Measurements from ENCODE around the gene FBN3.

Gene FBN3

DNA sequence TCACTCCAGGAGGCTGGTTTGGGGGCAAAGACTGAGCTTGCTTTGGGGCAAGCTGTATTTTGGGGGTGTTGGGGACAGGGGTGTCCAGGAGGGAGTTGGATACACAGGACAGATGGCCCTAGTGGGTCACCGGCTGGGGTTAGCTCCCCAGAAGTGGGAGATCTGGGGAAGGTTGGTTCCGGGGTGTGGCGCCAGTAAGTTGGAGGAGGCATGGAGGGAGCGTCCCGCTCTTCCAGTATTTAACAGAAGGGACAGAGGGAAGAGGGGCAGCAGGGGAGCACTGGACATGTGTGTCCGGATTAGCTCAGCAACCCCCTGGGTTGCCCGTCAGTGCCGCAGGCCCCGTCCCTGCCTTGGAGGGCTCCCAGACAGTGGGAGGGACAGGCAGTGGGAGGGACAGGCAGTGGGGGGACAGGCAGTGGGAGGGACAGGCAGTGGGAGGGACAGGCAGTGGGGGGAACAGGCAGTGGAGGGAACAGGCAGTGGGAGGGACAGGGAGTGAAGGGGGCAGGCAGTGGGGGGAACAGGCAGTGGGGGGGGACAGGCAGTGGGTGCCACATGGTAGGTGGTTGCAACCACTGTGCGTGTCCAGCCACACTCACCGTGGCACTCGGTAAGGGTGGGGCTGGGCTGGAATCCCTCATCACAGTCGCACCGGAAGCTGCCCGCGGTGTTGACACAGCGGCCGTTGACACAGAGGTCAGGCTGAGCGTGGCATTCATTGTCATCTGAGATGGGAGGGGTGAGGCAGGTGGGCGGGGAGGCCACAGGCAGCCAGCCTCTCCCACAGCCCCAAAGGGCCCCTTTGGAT is 63.6 kb downstream of the FBN3 start:
- no peak for DNase-seq (ENCODE audit: low read depth)
- TF ChIP-seq, protein P1, sequence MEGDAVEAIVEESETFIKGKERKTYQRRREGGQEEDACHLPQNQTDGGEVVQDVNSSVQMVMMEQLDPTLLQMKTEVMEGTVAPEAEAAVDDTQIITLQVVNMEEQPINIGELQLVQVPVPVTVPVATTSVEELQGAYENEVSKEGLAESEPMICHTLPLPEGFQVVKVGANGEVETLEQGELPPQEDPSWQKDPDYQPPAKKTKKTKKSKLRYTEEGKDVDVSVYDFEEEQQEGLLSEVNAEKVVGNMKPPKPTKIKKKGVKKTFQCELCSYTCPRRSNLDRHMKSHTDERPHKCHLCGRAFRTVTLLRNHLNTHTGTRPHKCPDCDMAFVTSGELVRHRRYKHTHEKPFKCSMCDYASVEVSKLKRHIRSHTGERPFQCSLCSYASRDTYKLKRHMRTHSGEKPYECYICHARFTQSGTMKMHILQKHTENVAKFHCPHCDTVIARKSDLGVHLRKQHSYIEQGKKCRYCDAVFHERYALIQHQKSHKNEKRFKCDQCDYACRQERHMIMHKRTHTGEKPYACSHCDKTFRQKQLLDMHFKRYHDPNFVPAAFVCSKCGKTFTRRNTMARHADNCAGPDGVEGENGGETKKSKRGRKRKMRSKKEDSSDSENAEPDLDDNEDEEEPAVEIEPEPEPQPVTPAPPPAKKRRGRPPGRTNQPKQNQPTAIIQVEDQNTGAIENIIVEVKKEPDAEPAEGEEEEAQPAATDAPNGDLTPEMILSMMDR (IDR thresholded peaks at IDR 0.05; ENCODE audit: low read length, missing control alignments) = no peak
- no peak overlapping the region for H3K4me3 ChIP-seq (replicated peaks; ENCODE audit: low read depth, low read length)

DNA sequence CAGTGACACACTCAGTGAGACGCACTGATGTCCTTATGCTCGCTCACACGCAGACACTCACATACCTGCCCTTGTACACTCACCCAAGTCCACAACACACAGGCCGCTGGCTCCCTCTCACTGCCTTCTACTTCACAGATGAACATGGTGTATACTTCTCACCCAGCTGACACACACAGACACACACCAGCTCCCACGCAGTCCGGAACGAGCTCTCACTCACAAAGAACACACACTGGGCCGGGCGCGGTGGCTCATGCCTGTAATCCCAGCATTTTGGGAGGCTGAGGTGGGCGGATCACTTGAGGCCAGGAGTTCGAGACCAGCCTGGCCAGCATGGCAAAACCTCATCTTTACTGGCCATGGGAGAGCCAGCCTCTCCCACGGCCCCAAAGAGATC is 65.2 kb downstream of the FBN3 start:
- H3K4me3 ChIP-seq (replicated peaks; ENCODE audit: low read depth, low read length) = no peak overlapping the region
- no peak for DNase-seq (ENCODE audit: low read depth)
- TF ChIP-seq, protein P1 (IDR thresholded peaks at IDR 0.05; ENCODE audit: low read length, missing control alignments) = no peak

DNA sequence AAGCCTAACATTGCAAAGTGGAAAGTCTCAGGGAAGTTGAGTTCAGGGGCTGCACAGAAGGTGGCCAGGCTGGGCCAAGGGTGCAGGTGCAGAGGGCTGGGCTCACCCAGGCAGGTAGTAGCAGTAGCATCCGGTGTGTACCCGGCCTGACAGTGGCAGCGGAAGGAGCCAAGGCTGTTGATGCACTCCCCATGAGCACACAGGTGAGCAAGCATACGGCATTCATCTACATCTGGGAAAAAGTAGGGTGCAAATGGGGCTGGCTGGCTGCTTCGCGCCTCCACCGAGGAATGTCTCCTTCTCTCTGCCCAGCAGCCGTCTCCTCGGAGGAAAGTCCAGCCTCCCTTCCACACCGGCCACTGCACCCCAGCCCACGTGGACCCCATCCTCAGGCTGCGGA is 66.3 kb downstream of the FBN3 start:
- no peak overlapping the region for H3K4me3 ChIP-seq (replicated peaks; ENCODE audit: low read depth, low read length)
- TF ChIP-seq, protein P1 (IDR thresholded peaks at IDR 0.05; ENCODE audit: low read length, missing control alignments) = no peak
- DNase-seq (ENCODE audit: low read depth) = no peak

DNA sequence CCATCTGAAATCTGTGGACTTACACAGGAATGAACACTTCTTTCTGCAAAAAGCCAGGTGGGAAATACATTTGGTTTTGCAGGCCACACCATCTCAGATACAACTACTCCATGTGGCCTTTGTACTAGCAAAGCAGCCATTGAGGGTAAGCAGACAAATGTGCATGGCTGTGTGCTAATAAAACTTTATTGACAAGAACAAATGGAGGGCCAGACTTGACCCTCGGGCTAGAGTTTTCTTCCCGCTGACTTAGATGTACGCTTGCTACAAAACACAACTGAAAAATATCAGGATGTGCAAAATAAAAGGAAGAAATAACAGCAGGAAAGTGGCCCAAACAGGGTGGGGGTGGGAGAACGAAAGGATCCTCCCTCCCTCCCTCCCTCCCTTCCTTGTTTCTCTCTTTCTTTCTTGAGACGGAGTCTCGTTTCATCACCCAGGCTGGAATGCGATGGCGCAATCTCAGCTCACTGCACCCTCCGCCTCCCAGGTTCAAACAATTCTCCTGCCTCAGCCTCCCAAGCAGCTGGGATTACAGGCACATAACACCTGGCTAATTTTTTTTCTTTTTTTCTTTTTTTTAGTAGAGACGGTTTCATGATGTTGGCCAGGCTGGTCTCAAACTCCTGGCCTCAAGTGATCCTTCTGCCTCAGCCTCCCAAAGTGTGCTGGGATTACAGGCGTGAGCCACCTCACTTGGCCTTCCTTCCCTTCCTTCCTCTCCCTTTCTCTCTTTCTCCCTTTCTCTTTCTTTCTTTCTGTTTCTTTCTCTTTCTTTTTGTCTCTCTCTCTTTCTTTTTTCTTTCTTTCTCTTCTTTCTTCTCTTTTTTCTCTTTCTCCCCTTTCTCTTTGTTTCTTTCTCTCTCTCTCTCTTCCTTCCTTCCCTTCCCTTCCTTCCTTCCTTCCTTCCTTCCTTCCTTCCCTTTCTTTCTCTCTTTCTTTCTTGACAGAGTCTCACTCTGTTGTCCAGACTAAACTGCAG is 67.5 kb downstream of the FBN3 start:
- TF ChIP-seq, protein P1 (IDR thresholded peaks at IDR 0.05; ENCODE audit: low read length, missing control alignments) = no peak
- no peak overlapping the region for H3K4me3 ChIP-seq (replicated peaks; ENCODE audit: low read depth, low read length)
- peak; percentile 38 for DNase-seq (ENCODE audit: low read depth)

DNA sequence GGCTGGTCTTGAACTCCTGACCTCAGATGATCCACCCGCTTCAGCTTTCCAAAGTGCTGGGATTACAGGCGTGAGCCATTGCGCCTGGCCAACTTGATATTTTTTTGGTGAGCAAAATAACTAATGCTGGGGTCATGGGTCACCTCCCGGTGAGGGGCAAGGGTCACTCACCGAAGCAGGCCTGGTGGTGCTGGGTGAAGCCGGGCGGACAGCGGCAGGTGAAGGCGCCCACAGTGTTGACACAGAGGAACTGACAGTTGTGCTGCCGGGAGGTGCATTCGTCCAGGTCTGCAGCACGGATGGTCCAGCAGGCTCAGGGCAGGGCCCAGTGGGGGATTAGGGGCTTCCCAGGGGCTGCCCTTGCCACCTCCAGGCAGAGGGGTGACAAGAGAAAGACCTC is 68.6 kb downstream of the FBN3 start:
- TF ChIP-seq, protein P1 (IDR thresholded peaks at IDR 0.05; ENCODE audit: low read length, missing control alignments) = no peak
- no peak for DNase-seq (ENCODE audit: low read depth)
- no peak overlapping the region for H3K4me3 ChIP-seq (replicated peaks; ENCODE audit: low read depth, low read length)

DNA sequence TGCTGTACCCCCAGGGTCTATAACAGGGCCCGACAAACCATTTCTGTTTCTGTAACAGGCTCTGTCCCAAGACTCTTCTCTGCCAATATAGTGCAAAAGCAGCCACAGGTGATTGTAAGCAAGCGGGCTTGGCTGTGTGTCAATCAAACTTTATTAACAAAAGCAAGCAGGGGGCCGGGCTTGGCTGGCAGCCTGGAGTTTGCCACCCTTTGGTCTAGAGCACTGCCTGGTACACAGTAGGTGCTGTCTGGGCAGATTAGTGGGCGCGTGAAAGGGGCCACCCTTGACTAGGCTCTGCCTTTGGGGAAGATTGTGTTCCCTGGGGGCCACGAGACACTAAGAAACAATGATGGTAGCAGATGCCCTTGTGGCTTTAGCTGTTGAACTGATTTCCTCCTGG is 69.4 kb downstream of the FBN3 start:
- TF ChIP-seq, protein P1 (IDR thresholded peaks at IDR 0.05; ENCODE audit: low read length, missing control alignments) = no peak
- H3K4me3 ChIP-seq (replicated peaks; ENCODE audit: low read depth, low read length) = no peak overlapping the region
- no peak for DNase-seq (ENCODE audit: low read depth)

Measured in fibroblast of pulmonary artery (primary cell).